Smooth muscle cell (in vitro differentiated cells): ENCODE results near the gene IL1RL2. TPM values are rescaled to one million over a fixed set of nuclear protein-coding genes. Genes with fewer than 3 reads are reported as not detected.

ENCODE experiments used
- DNase-seq: peaks from one replicate; lab custom pipeline; 2025; ENCODE audit not compliant: unreplicated experiment; lab: John Stamatoyannopoulos, UW
- H2AFZ ChIP-seq: fragments of 200-600 bp; sonication (generic); 2 replicates; pipeline ENCODE4 v1.6.0; 2016; ENCODE audit warnings: antibody characterized with exemption, low read depth, mild to moderate bottlenecking
- H3F3A ChIP-seq: fragments of 200-600 bp; sonication (generic); 2 replicates; pipeline ENCODE4 v1.6.0; 2017; ENCODE audit warnings: antibody characterized with exemption, low read depth
- H3K27ac ChIP-seq: fragments of 200-600 bp; sonication (generic); 2 replicates; pipeline ENCODE4 v1.5.1; 2016; ENCODE audit warnings: low read depth, mild to moderate bottlenecking
- H3K27me3 ChIP-seq: fragments of 200-600 bp; sonication (generic); 2 replicates; pipeline ENCODE4 v1.6.1; 2016; ENCODE audit warnings: low read depth, mild to moderate bottlenecking
- H3K36me3 ChIP-seq: fragments of 200-600 bp; sonication (generic); 2 replicates; pipeline ENCODE4 v1.5.1; 2016; ENCODE audit warnings: low read depth
- H3K4me1 ChIP-seq: fragments of 200-600 bp; sonication (generic); 2 replicates; pipeline ENCODE4 v1.5.1; 2016; ENCODE audit warnings: low read depth
- H3K4me2 ChIP-seq: fragments of 200-600 bp; sonication (generic); 2 replicates; pipeline ENCODE4 v1.6.0; 2016; ENCODE audit warnings: mild to moderate bottlenecking
- H3K4me3 ChIP-seq: fragments of 200-600 bp; sonication (generic); 2 replicates; pipeline ENCODE4 v1.5.1; 2016; ENCODE audit warnings: mild to moderate bottlenecking
- H3K79me2 ChIP-seq: fragments of 200-600 bp; sonication (generic); 2 replicates; pipeline ENCODE4 v1.6.0; 2016; ENCODE audit warnings: low read depth, mild to moderate bottlenecking
- H3K9ac ChIP-seq: fragments of 200-600 bp; sonication (generic); 2 replicates; pipeline ENCODE4 v1.6.0; 2016; ENCODE audit warnings: low read depth
- H3K9me3 ChIP-seq: fragments of 200-600 bp; sonication (generic); replicated peaks from 2 replicates; pipeline ENCODE4 v1.5.1; 2016; ENCODE audit warnings: low read depth
- H4K20me1 ChIP-seq: fragments of 200-600 bp; sonication (generic); 2 replicates; pipeline ENCODE4 v1.6.0; 2016; ENCODE audit warnings: low read depth
- CTCF ChIP-seq: fragments of 200-600 bp; sonication (generic); IDR thresholded peaks from 2 replicates; pipeline ENCODE4 v1.5.1; 2017; ENCODE audit warnings: borderline replicate concordance, mild to moderate bottlenecking, antibody characterized with exemption; ENCODE audit not compliant: insufficient read depth, poor library complexity, severe bottlenecking
- WGBS: methylation state at CpG from one replicate; pipeline ENCODE4 v1.1.7; 2016; ENCODE audit warnings: low lambda C conversion rate; 5-methylcytosine and 5-hydroxymethylcytosine counted together
- polyA plus RNA-seq: library from polyadenylated mRNA; unstranded; fragments of >200 nt; fragmentation: Nextera tagmentation; extraction: Ambion mirVana; gene quantifications from 2 replicates; pipeline ENCODE4 v1.2.1, GENCODE V29; 2016
- total RNA-seq: library from RNA; depleted of rRNA; stranded (reverse); fragments of >200 nt; gene quantifications from 2 replicates; pipeline ENCODE4 v1.2.3, GENCODE V29; 2014

Gene IL1RL2
- total and polyA plus RNA-seq, 2 experiments from 2014 or later: 0.10 to 0.13 TPM

GRCh38 chr2:102277202-102277700 is 90.4 kb downstream of the IL1RL2 start:
- peaks cover 8% of the 10 kb centered on the region for H3K4me1 ChIP-seq
- WGBS: 95% methylated on average over 1 of the region's 1 CpG
- no peaks in the 10 kb centered on the region for H3K79me2 ChIP-seq
- no peak overlapping the region for H2AFZ ChIP-seq
- H3K9ac ChIP-seq: no peak overlapping the region
- no peaks in the 10 kb centered on the region for H3K27me3 ChIP-seq
- DNase-seq: no peak
- no peaks in the 10 kb centered on the region for H4K20me1 ChIP-seq
- no peaks in the 10 kb centered on the region for H3K9me3 ChIP-seq
- no peak overlapping the region for H3K27ac ChIP-seq
- no peaks in the 10 kb centered on the region for H3K36me3 ChIP-seq
- H3K4me3 ChIP-seq: no peak overlapping the region
- no peaks in the 10 kb centered on the region for H3F3A ChIP-seq
- TF ChIP-seq CTCF: no peak
- no peak overlapping the region for H3K4me2 ChIP-seq

GRCh38 chr2:102278720-102279390 is 92.0 kb downstream of the IL1RL2 start:
- Histone ChIP-seq H3K9me3 (no peaks in the 10 kb centered on the region), H4K20me1 (no peaks in the 10 kb centered on the region), H3K36me3 (no peaks in the 10 kb centered on the region), H3K79me2 (no peaks in the 10 kb centered on the region), H3K9ac (no peak overlapping the region), H3K4me3 (no peak overlapping the region), H3K4me2 (no peak overlapping the region), H2AFZ (no peak overlapping the region), H3F3A (no peaks in the 10 kb centered on the region), H3K27me3 (no peaks in the 10 kb centered on the region), H3K4me1 (peaks cover 8% of the 10 kb centered on the region), H3K27ac (no peak overlapping the region)
- DNase-seq: no peak
- no peak for TF ChIP-seq CTCF
- WGBS: 62% methylated on average over 3 of the region's 3 CpGs

- Histone ChIP-seq H3K27me3 (no peaks in the 10 kb centered on the region), H3K9ac (no peak overlapping the region), H4K20me1 (no peaks in the 10 kb centered on the region), H3K36me3 (no peaks in the 10 kb centered on the region), H3F3A (no peaks in the 10 kb centered on the region), H3K27ac (no peak overlapping the region), H3K4me1 (peaks cover 8% of the 10 kb centered on the region), H2AFZ (no peak overlapping the region), H3K9me3 (no peaks in the 10 kb centered on the region), H3K79me2 (no peaks in the 10 kb centered on the region), H3K4me3 (no peak overlapping the region), H3K4me2 (no peak overlapping the region)
- DNase-seq: no peak
- WGBS: 90% methylated on average over 1 of the region's 1 CpG
- no peak for TF ChIP-seq CTCF
Observed at GRCh38 chr2:102279391-102279735, 92.5 kb downstream of the IL1RL2 start.

GRCh38 chr2:102282678-102283091 is 95.9 kb downstream of the IL1RL2 start:
- 86% methylated on average over 2 of the region's 2 CpGs for WGBS
- Histone ChIP-seq H3K4me3 (no peak overlapping the region), H3K27ac (no peak overlapping the region), H2AFZ (no peak overlapping the region), H3K9me3 (no peaks in the 10 kb centered on the region), H3K9ac (no peak overlapping the region), H3K79me2 (no peaks in the 10 kb centered on the region), H3K4me2 (no peak overlapping the region), H3K36me3 (no peaks in the 10 kb centered on the region), H4K20me1 (no peaks in the 10 kb centered on the region), H3K27me3 (no peaks in the 10 kb centered on the region), H3F3A (no peaks in the 10 kb centered on the region), H3K4me1 (peaks cover 8% of the 10 kb centered on the region)
- TF ChIP-seq CTCF: no peak
- DNase-seq: no peak
